DMS53 treated with DMSO at 0.1 percent for 48 hours (cell line): ENCODE data around the gene FAM83F.
"Not testable (repeated sequence)": the region's sequence is repeated elsewhere in the genome, so short reads cannot be mapped to it uniquely, and the experiment has no call there.

Experiments used
- DNase-seq: peaks from one replicate; lab custom pipeline; 2025; ENCODE audit not compliant: unreplicated experiment; lab: John Stamatoyannopoulos, UW

Gene FAM83F

GRCh38 chr22:40014667-40015248 is 20.0 kb downstream of the FAM83F start:
- DNase-seq: no peak

- no peak for DNase-seq
Observed at GRCh38 chr22:40015358-40015976, 20.7 kb downstream of the FAM83F start.

- no peak for DNase-seq
Observed at GRCh38 chr22:40018051-40018450, 23.3 kb downstream of the FAM83F start.

GRCh38 chr22:40019100-40019499 is 24.3 kb downstream of the FAM83F start:
- DNase-seq: no peak

GRCh38 chr22:40020956-40021355 is 26.2 kb downstream of the FAM83F start:
- DNase-seq: no peak

- no peak for DNase-seq
Observed at GRCh38 chr22:40021401-40022000, 26.7 kb downstream of the FAM83F start.

- DNase-seq: no peak
Observed at GRCh38 chr22:40022536-40023240, 27.9 kb downstream of the FAM83F start.

GRCh38 chr22:40023341-40023841 is 28.6 kb downstream of the FAM83F start:
- no peak for DNase-seq

- DNase-seq: peak; percentile 33
Observed at GRCh38 chr22:40024201-40025061, 29.7 kb downstream of the FAM83F start.

GRCh38 chr22:40025062-40025379 is 30.3 kb downstream of the FAM83F start:
- DNase-seq: not testable (repeated sequence)

GRCh38 chr22:40025856-40026255 is 31.1 kb downstream of the FAM83F start:
- no peak for DNase-seq

GRCh38 chr22:40026641-40027040 is 31.9 kb downstream of the FAM83F start:
- DNase-seq: no peak

GRCh38 chr22:40027191-40028097 is 32.7 kb downstream of the FAM83F start:
- DNase-seq: no peak

- no peak for DNase-seq
Observed at GRCh38 chr22:40028098-40028425, 33.3 kb downstream of the FAM83F start.

- no peak for DNase-seq
Observed at GRCh38 chr22:40029189-40029890, 34.6 kb downstream of the FAM83F start.

- DNase-seq: no peak
Observed at GRCh38 chr22:40030026-40030757, 35.4 kb downstream of the FAM83F start.

- no peak for DNase-seq
Observed at GRCh38 chr22:40030758-40031095, 36.0 kb downstream of the FAM83F start.

- DNase-seq: no peak
Observed at GRCh38 chr22:40031766-40032470, 37.2 kb downstream of the FAM83F start.
